ENCODE data around the gene DNMT3A. TPM values are rescaled to one million over a fixed set of nuclear protein-coding genes. Genes with fewer than 3 reads are reported as not detected.

Gene DNMT3A
- total and polyA plus RNA-seq, 2 experiments from 2014 or later = 47.2 to 80.4 TPM

GRCh38 chr2:25330273-25330672 is 11.5 kb downstream of the DNMT3A start:
- Mint-ChIP-seq H3K9me3 (peaks cover 13% of the 10 kb centered on the region; the same call in 2 of the 3 replicates), H3K27me3 (ENCODE audit: insufficient read depth, low read depth, poor library complexity) (peaks cover 18% of the 10 kb centered on the region), H3K27ac (no peak overlapping the region), H3K4me3 (no peak overlapping the region), H3K4me1 (peaks cover 28% of the 10 kb centered on the region), H3K36me3 (ENCODE audit: low read depth) (peaks cover 11% of the 10 kb centered on the region)
- no peaks in the 10 kb centered on the region for H3K27me3 ChIP-seq (ENCODE audit: insufficient read depth)
- H3K4me3 ChIP-seq = no peak overlapping the region
- no peak overlapping the region for H3K27ac ChIP-seq (ENCODE audit: low read depth)
- 0 out of 2 replicates have a peak, but pooled peaks cover 2% of the 10 kb centered on the region for H3F3A ChIP-seq (replicated peaks; ENCODE audit: low read depth)
- no peak for ATAC-seq
- H3K4me1 ChIP-seq (ENCODE audit: insufficient read depth) = peaks cover 23% of the 10 kb centered on the region
- TF ChIP-seq CTCF (conservative IDR thresholded peaks at IDR 0.05; ENCODE audit: low read depth in 2 of 2) = no peak
- TF ChIP-seq REST (IDR thresholded peaks at IDR 0.05; ENCODE audit: unreplicated experiment) = no peak
- TF ChIP-seq JUNB (IDR thresholded peaks at IDR 0.05; ENCODE audit: unreplicated experiment) = no peak
- no peak for TF ChIP-seq NANOG (IDR thresholded peaks at IDR 0.05; ENCODE audit: borderline replicate concordance)
- no peak for TF ChIP-seq POLR2AphosphoS5 (IDR thresholded peaks at IDR 0.05; ENCODE audit: low read depth)
- no peak for TF ChIP-seq EZH2phosphoT487 (IDR thresholded peaks at IDR 0.05; ENCODE audit: unreplicated experiment)
- no peak for TF ChIP-seq STAT1 (IDR thresholded peaks at IDR 0.05; ENCODE audit: unreplicated experiment)
- no peak for TF ChIP-seq ZNF462 (CRISPR knock-in tag; IDR thresholded peaks at IDR 0.05)
- no peak for TF ChIP-seq EZH2 (IDR thresholded peaks at IDR 0.05; ENCODE audit: low read depth, unreplicated experiment)
- no peaks in the 10 kb centered on the region for H3K9me2 ChIP-seq (ENCODE audit: insufficient read depth)
- 0 out of 2 replicates have a peak, but pooled peaks cover 4% of the 10 kb centered on the region for H3K79me2 ChIP-seq (replicated peaks; ENCODE audit: insufficient read depth)
- H3K4me2 ChIP-seq = no peak overlapping the region
- no peaks in the 10 kb centered on the region for H3K36me3 ChIP-seq (ENCODE audit: insufficient read depth)
- no peak overlapping the region for H2AFZ ChIP-seq
- no peaks in the 10 kb centered on the region; the same call in 1 of the 2 replicates for H4K20me1 ChIP-seq (replicated peaks; ENCODE audit: insufficient read depth)
- DNase-seq (ENCODE audit: low spot score) = no peak

Data from GM23338 (cell line).